ENCODE results near the gene CELA2A.

DNA sequence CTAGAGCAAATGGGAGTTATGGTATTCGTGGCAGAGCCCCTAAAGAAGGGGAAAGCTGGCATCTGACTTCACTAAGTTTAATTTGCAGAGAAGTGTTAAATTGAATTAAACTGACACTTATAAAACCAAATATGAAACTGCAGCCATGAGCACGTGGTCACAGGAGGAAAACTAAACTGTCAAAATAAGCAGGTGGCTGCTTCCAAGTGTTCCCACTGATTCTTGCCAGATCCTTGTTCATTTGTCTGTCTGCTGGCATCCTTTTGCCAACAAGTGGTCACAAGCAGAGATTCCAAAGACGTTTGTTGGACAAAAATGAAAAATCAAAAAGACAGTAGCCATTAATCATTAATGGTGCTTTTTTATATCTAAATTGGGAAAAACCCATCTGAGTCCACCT lies 12.8 kb downstream of the CELA2A start:
- TF ChIP-seq, protein P1, sequence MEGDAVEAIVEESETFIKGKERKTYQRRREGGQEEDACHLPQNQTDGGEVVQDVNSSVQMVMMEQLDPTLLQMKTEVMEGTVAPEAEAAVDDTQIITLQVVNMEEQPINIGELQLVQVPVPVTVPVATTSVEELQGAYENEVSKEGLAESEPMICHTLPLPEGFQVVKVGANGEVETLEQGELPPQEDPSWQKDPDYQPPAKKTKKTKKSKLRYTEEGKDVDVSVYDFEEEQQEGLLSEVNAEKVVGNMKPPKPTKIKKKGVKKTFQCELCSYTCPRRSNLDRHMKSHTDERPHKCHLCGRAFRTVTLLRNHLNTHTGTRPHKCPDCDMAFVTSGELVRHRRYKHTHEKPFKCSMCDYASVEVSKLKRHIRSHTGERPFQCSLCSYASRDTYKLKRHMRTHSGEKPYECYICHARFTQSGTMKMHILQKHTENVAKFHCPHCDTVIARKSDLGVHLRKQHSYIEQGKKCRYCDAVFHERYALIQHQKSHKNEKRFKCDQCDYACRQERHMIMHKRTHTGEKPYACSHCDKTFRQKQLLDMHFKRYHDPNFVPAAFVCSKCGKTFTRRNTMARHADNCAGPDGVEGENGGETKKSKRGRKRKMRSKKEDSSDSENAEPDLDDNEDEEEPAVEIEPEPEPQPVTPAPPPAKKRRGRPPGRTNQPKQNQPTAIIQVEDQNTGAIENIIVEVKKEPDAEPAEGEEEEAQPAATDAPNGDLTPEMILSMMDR (conservative IDR thresholded peaks at IDR 0.05 in 1 of 2, IDR thresholded peaks at IDR 0.05 in 1 of 2; ENCODE audit: low read depth in 1 of 2, low read length in 2 of 2) = no peak
- TF ChIP-seq EZH2 (IDR thresholded peaks at IDR 0.05; ENCODE audit: low read length, missing control alignments) = no peak
